CD14-positive monocyte (primary cell): ENCODE data around the gene EMC10. TPM values are rescaled to one million over a fixed set of nuclear protein-coding genes. Genes with fewer than 3 reads are reported as not detected.
A peak's percentile ranks its signal among the peaks of the same experiment; 100 is the strongest.

Experiments
- DNase-seq, 3 donors: peaks; one replicate each; pipeline ENCODE4 v3.0.0-alpha.2; 2011 to 2022
- H2AFZ ChIP-seq: 2 replicates; pipeline ENCODE4 v1.6.0; 2012; ENCODE audit warnings: mild to moderate bottlenecking, low read depth, low read length, inconsistent platforms; ENCODE audit not compliant: insufficient read depth, poor library complexity, severe bottlenecking
- H3K27ac ChIP-seq, 2 donors: 1 replicate in 1 of 2; 2 replicates in 1 of 2; pipeline ENCODE4 v1.5.1; 2012 to 2013; ENCODE audit warnings: low read length in 2 of 2, control low read depth in 1 of 2, inconsistent platforms in 1 of 2, low read depth in 1 of 2, mild to moderate bottlenecking in 1 of 2
- H3K27me3 ChIP-seq, 2 donors: one replicate each; pipeline versions ENCODE4 v1.6.0 to v1.6.1; 2011 to 2013; ENCODE audit warnings: low read length in 2 of 2; ENCODE audit not compliant: control insufficient read depth in 2 of 2, insufficient read depth in 2 of 2
- H3K36me3 ChIP-seq, 2 donors: replicated peaks in 1 of 2; 1 replicate in 1 of 2; 2 replicates in 1 of 2; pipeline versions ENCODE4 v1.5.1 to v1.6.1; 2012 to 2013; ENCODE audit warnings: low read length in 2 of 2, control low read depth in 1 of 2, inconsistent platforms in 1 of 2, mild to moderate bottlenecking in 1 of 2; ENCODE audit not compliant: insufficient read depth in 2 of 2, control insufficient read depth in 1 of 2
- H3K4me1 ChIP-seq, 2 donors: 1 replicate in 1 of 2; 2 replicates in 1 of 2; pipeline versions ENCODE4 v1.5.1 to v1.6.1; 2012 to 2013; ENCODE audit warnings: low read length in 2 of 2, control low read depth in 1 of 2, inconsistent platforms in 1 of 2, mild to moderate bottlenecking in 1 of 2, moderate library complexity in 1 of 2; ENCODE audit not compliant: insufficient read depth in 2 of 2, control insufficient read depth in 1 of 2
- H3K4me2 ChIP-seq: replicated peaks from 2 replicates; pipeline ENCODE3; 2012; ENCODE audit warnings: low read length, moderate library complexity, mild to moderate bottlenecking; ENCODE audit not compliant: poor library complexity, severe bottlenecking; ENCODE audit errors: extremely low read depth
- H3K4me3 ChIP-seq, 3 experiments: fragments of 200-600 bp in 1 of 3; sonication (generic) in 1 of 3; replicated peaks in 1 of 3; 1 replicate in 2 of 3; 2 replicates in 1 of 3; pipeline ENCODE4 v1.5.1; 2011 to 2013; ENCODE audit warnings: low read length in 3 of 3, mild to moderate bottlenecking in 3 of 3, control low read depth in 2 of 3, low read depth in 2 of 3, inconsistent platforms in 1 of 3, moderate library complexity in 1 of 3
- H3K79me2 ChIP-seq: 2 replicates; pipeline ENCODE4 v1.6.0; 2012; ENCODE audit warnings: mild to moderate bottlenecking, control low read depth, inconsistent platforms, low read length, moderate library complexity; ENCODE audit not compliant: insufficient read depth
- H3K9ac ChIP-seq: 2 replicates; pipeline ENCODE4 v1.6.0; 2017; ENCODE audit warnings: low read length, mild to moderate bottlenecking; ENCODE audit not compliant: insufficient read depth, poor library complexity, severe bottlenecking
- H3K9me3 ChIP-seq, 2 donors: replicated peaks in 1 of 2; 1 replicate in 1 of 2; 2 replicates in 1 of 2; pipeline versions ENCODE4 v1.5.1 to v1.6.1; 2012 to 2013; ENCODE audit warnings: low read length in 2 of 2, control low read depth in 1 of 2; ENCODE audit not compliant: control insufficient read depth in 1 of 2, insufficient read depth in 1 of 2
- H4K20me1 ChIP-seq: 2 replicates; pipeline ENCODE4 v1.6.0; 2012; ENCODE audit warnings: mild to moderate bottlenecking, low read length, control low read depth, moderate library complexity; ENCODE audit not compliant: insufficient read depth
- H3K27ac Mint-ChIP-seq, 7 donors: one replicate each; pipeline ENCODE4 v1.8.0; 2020; ENCODE audit warnings: mild to moderate bottlenecking in 7 of 7, mixed read lengths in 7 of 7, moderate library complexity in 6 of 7, inconsistent platforms in 2 of 7
- H3K27me3 Mint-ChIP-seq, 3 donors: one replicate each; pipeline ENCODE4 v1.8.0; 2021 to 2022; ENCODE audit warnings: low read depth in 3 of 3, mild to moderate bottlenecking in 3 of 3, mixed read lengths in 3 of 3, moderate library complexity in 3 of 3, inconsistent platforms in 1 of 3
- H3K36me3 Mint-ChIP-seq, 2 donors: one replicate each; pipeline ENCODE4 v1.8.0; 2020; ENCODE audit warnings: mixed read lengths in 2 of 2, inconsistent platforms in 1 of 2, mild to moderate bottlenecking in 1 of 2
- H3K4me1 Mint-ChIP-seq: one replicate; pipeline ENCODE4 v1.8.0; 2020; ENCODE audit warnings: mild to moderate bottlenecking, mixed read lengths
- H3K4me3 Mint-ChIP-seq, 2 donors: one replicate each; pipeline ENCODE4 v1.8.0; 2020; ENCODE audit warnings: mild to moderate bottlenecking in 2 of 2, mixed read lengths in 2 of 2, moderate library complexity in 1 of 2
- H3K9me3 Mint-ChIP-seq, 7 donors: one replicate each; pipeline ENCODE4 v1.8.0; 2020 to 2022; ENCODE audit warnings: mixed read lengths in 7 of 7, mild to moderate bottlenecking in 6 of 7, moderate library complexity in 6 of 7, inconsistent platforms in 2 of 7
- WGBS: methylation state at CpG from one replicate; pipeline ENCODE4 v1.1.5; 2013; ENCODE audit warnings: missing lambda C conversion rate; ENCODE audit not compliant: insufficient coverage; 5-methylcytosine and 5-hydroxymethylcytosine counted together
- intact Hi-C, 2 donors: fragments of 100-400 bp; cut with micrococcal nuclease; formaldehyde crosslinking; loops; one replicate each; pipeline versions ENCODE4 v1.15.0 to v1.15.1; 2023
- polyA plus RNA-seq, 3 donors: library from polyadenylated mRNA; depleted of rRNA in 1 of 3; unstranded in 2 of 3; stranded (reverse) in 1 of 3; fragments of 300-500 nt in 2 of 3; fragments of >200 nt in 1 of 3; fragmentation: Illumina TruSeq in 2 of 3; gene quantifications; 1 replicate in 2 of 3; 2 replicates in 1 of 3; pipeline ENCODE4 v1.2.3, GENCODE V29; 2012 to 2021
- TF ChIP-seq, protein P1 (sequence below): fragments of 200-600 bp; IDR thresholded peaks from one replicate; pipeline ENCODE4 v1.8.0; 2022; ENCODE audit warnings: antibody characterized with exemption, mild to moderate bottlenecking

EMC10 gene
- polyA plus RNA-seq, 3 donors: 8.5 to 50.4 (median 9.3) TPM

DNA sequence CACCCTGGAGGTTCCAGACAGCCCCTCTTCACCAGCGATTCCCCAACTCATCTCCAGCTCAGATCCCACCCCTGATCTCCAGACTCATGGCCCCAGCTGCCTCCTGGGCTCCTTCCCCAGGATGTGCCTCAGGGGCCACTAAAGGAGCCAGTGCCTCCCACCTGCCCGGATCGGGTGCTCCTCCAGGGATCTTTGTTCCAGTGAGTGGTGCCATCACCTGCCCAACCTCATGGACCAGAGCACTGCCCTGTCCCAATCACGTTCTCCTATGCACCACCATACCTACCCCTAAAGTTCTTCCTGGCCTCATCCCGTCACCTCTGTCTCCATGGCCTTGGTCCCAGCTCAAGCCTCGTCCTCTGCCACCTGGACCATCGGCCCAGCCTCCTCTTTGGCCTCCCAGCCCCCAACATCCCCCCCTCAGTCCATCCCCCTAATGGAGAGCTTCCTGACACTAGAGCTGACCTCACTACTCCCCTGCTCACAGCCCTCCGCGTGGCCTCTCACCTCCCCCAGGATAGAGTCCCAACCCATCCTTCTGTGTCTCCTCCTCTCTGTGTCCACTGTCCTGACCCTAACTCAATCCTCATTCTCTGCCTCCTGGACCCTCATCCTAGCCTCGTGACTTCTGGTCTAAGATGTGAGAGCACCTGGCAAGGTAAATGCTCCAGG, 9.1 kb downstream of the EMC10 start:
- peaks cover 27 to 30% of the 10 kb centered on the region in 2 donors for H3K36me3 ChIP-seq
- peaks cover 38 to 47% of the 10 kb centered on the region in 2 donors for H3K4me1 ChIP-seq
- H4K20me1 ChIP-seq: peaks cover 10% of the 10 kb centered on the region
- Mint-ChIP-seq H3K9me3 (peaks cover 5 to 24% (median 15%) of the 10 kb centered on the region in 7 donors), H3K27me3 (peaks cover 0 to 5% (median 1%) of the 10 kb centered on the region in 3 donors), H3K27ac (peak overlapping the region in 3 of 7 donors; percentile 12 to 27 (median 26)), H3K4me3 (no peak overlapping the region), H3K4me1 (peaks cover 48% of the 10 kb centered on the region), H3K36me3 (peaks cover 20 to 34% of the 10 kb centered on the region in 2 donors)
- H2AFZ ChIP-seq: no peak overlapping the region
- 92% methylated on average over 9 of the region's 10 CpGs for WGBS
- H3K4me2 ChIP-seq: no peak overlapping the region
- H3K27ac ChIP-seq: no peak overlapping the region
- no peak overlapping the region for H3K4me3 ChIP-seq
- H3K9me3 ChIP-seq: peaks cover 5 to 11% of the 10 kb centered on the region in 2 donors
- H3K9ac ChIP-seq: no peak overlapping the region
- DNase-seq: no peak
- intact Hi-C loops: no loop called here
- no peaks in the 10 kb centered on the region for H3K27me3 ChIP-seq
- H3K79me2 ChIP-seq: no peaks in the 10 kb centered on the region
- TF ChIP-seq, protein P1, sequence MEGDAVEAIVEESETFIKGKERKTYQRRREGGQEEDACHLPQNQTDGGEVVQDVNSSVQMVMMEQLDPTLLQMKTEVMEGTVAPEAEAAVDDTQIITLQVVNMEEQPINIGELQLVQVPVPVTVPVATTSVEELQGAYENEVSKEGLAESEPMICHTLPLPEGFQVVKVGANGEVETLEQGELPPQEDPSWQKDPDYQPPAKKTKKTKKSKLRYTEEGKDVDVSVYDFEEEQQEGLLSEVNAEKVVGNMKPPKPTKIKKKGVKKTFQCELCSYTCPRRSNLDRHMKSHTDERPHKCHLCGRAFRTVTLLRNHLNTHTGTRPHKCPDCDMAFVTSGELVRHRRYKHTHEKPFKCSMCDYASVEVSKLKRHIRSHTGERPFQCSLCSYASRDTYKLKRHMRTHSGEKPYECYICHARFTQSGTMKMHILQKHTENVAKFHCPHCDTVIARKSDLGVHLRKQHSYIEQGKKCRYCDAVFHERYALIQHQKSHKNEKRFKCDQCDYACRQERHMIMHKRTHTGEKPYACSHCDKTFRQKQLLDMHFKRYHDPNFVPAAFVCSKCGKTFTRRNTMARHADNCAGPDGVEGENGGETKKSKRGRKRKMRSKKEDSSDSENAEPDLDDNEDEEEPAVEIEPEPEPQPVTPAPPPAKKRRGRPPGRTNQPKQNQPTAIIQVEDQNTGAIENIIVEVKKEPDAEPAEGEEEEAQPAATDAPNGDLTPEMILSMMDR: no peak

DNA sequence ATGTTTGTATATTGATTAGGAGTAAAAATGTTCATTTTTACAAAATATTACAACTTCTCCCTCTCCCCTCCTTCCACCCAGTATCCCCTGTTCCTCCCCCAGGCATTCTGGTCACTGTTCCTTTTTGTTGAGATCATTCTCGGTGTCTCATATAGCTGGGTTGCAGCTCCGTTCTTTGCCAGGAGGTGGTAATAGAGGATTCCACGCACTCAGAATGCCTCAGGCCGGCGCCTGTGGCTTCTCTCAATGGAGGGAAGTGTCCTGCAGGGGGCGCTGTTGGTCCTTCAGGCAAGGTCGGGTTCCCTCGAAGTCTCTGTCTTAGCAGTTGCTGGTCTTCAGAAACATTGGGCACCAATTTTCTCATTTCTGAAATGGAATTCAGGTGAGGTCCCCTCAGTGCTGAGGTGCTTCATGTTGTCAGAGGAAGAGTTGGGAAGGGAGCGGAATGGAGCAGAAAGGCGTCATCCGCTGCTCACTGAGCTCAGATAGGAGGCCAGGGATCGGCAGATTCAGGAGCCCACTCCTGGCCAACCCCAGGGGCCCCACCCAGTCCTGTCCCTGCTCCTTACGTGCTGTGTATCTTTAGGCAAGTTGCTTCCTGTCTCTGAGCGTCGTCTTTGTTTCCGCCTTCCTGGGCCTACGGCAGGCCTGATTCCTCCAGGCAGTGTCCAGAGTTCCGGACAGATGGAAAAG, 10.7 kb downstream of the EMC10 start:
- Histone ChIP-seq H3K4me3 (peak overlapping the region in 1 of 3 experiments; percentile 69), H3K9me3 (peaks cover 5 to 15% of the 10 kb centered on the region in 2 donors), H3K27ac (peak overlapping the region; percentile 19 to 68), H4K20me1 (peaks cover 8% of the 10 kb centered on the region), H3K9ac (no peak overlapping the region), H3K79me2 (no peaks in the 10 kb centered on the region), H2AFZ (no peak overlapping the region), H3K4me2 (peak overlapping the region; percentile 71), H3K27me3 (no peaks in the 10 kb centered on the region), H3K36me3 (peaks cover 12 to 15% of the 10 kb centered on the region in 2 donors), H3K4me1 (peaks cover 53 to 63% of the 10 kb centered on the region in 2 donors)
- H3K27ac Mint-ChIP-seq: peak overlapping the region; percentile 14 to 94 (median 50)
- 86% methylated on average over 14 of the region's 18 CpGs for WGBS
- peaks cover 11 to 25% of the 10 kb centered on the region in 2 donors for H3K36me3 Mint-ChIP-seq
- H3K4me3 Mint-ChIP-seq: no peak overlapping the region
- TF ChIP-seq, protein P1: peak; percentile 65
- intact Hi-C loops: loop anchor here in 1 of 2 donors (2.0 kb wide), 1 partner anchor 70 kb away; no protein-coding TSS in a partner anchor
- peaks cover 1 to 7% (median 7%) of the 10 kb centered on the region in 3 donors for H3K27me3 Mint-ChIP-seq
- H3K4me1 Mint-ChIP-seq: peaks cover 62% of the 10 kb centered on the region
- peaks cover 7 to 30% (median 18%) of the 10 kb centered on the region in 7 donors for H3K9me3 Mint-ChIP-seq
- DNase-seq: peak; percentile 29 to 41 (median 41)
